GM12878 (cell line): ENCODE measurements around the gene MVB12B. TPM values are rescaled to one million over a fixed set of nuclear protein-coding genes. Genes with fewer than 3 reads are reported as not detected.

Source experiments
- ATAC-seq: fragments of 200-7000 bp; cut with Tn5 transposase; 3 replicates; pipeline ENCODE4 v1.9.1; 2020; ENCODE audit warnings: mild to moderate bottlenecking, moderate library complexity
- BruUV-seq: library from RNA; stranded (reverse); fragments of 400-500 nt; replicated peaks from 2 replicates; lab custom pipeline; 2021; lab: Mats Ljungman, UMichigan
- CTCF ChIA-PET: fragments of 300-600 bp; sonication (Branson Sonifier 250); formaldehyde crosslinking; extraction: SDS; loops from one replicate; lab custom pipeline; 2021; ENCODE audit warnings: inconsistent platforms; lab: Yijun Ruan, JAX
- POLR2A ChIA-PET: fragments of 350-600 bp; formaldehyde crosslinking; extraction: SDS; loops from one replicate; lab custom pipeline; 2021; ENCODE audit warnings: inconsistent platforms; lab: Charles Lee
- RAD21 ChIA-PET: fragments of 300-600 bp; sonication (Branson Sonifier 250); formaldehyde crosslinking; loops from one replicate; lab custom pipeline; 2023; ENCODE audit warnings: antibody characterized with exemption; ENCODE audit not compliant: unreplicated experiment; lab: Charles Lee
- SMC1A ChIA-PET: fragments of 300-600 bp; sonication (Branson Sonifier 250); formaldehyde crosslinking; loops from one replicate; lab custom pipeline; 2023; ENCODE audit not compliant: unreplicated experiment, uncharacterized antibody; lab: Charles Lee
- DNase-seq: peaks from one replicate; pipeline ENCODE4 v3.0.0-alpha.2; 2011; ENCODE audit warnings: low read depth, low spot score
- FAIRE-seq: peaks from 3 replicates; lab custom pipeline; 2011; peaks lifted over from hg19 to GRCh38; lab: Jason Lieb, UNC
- H2AFZ ChIP-seq: 2 replicates; pipeline ENCODE4 v1.6.0; 2011; ENCODE audit warnings: low read depth, low read length, control low read depth; ENCODE audit not compliant: control insufficient read depth
- H3K27ac ChIP-seq: 2 replicates; pipeline ENCODE4 v1.5.1; 2011; ENCODE audit warnings: control low read depth; ENCODE audit not compliant: control insufficient read depth, insufficient read depth
- H3K27me3 ChIP-seq, 2 experiments: replicated peaks in 1 of 2; 2 replicates each; pipeline versions ENCODE4 v1.6.0 to v1.6.1; 2011; ENCODE audit warnings: low read length in 1 of 2; ENCODE audit not compliant: control insufficient read depth in 2 of 2, insufficient read depth in 2 of 2
- H3K36me3 ChIP-seq, 2 experiments: 2 replicates each; pipeline ENCODE4 v1.5.1; 2011; ENCODE audit warnings: low read length in 1 of 2; ENCODE audit not compliant: control insufficient read depth in 2 of 2, insufficient read depth in 2 of 2
- H3K4me1 ChIP-seq: 2 replicates; pipeline ENCODE4 v1.6.1; 2011; ENCODE audit warnings: mild to moderate bottlenecking, low read length, moderate library complexity, mixed read lengths; ENCODE audit not compliant: control insufficient read depth, insufficient read depth
- H3K4me2 ChIP-seq: 2 replicates; pipeline ENCODE4 v1.6.0; 2011; ENCODE audit warnings: control low read depth; ENCODE audit not compliant: control insufficient read depth, insufficient read depth
- H3K4me3 ChIP-seq: fragments of 200-600 bp; sonication (generic); 2 replicates; pipeline ENCODE4 v1.5.1; 2016
- H3K79me2 ChIP-seq: 2 replicates; pipeline ENCODE4 v1.6.0; 2011; ENCODE audit warnings: low read length; ENCODE audit not compliant: control insufficient read depth, insufficient read depth
- H3K9ac ChIP-seq: 2 replicates; pipeline ENCODE4 v1.8.0; 2011; ENCODE audit warnings: low read length, control low read depth, mixed read lengths; ENCODE audit not compliant: control insufficient read depth, insufficient read depth
- H3K9me3 ChIP-seq: replicated peaks from 3 replicates; pipeline ENCODE4 v1.5.1; 2011; ENCODE audit warnings: mild to moderate bottlenecking, low read length; ENCODE audit not compliant: control insufficient read depth, insufficient read depth
- H4K20me1 ChIP-seq: 2 replicates; pipeline ENCODE4 v1.6.0; 2011; ENCODE audit not compliant: control insufficient read depth, insufficient read depth
- CBX3 ChIP-seq: fragments of 200-600 bp; sonication (generic); IDR thresholded peaks from 2 replicates; pipeline ENCODE4 v1.6.1; 2016; ENCODE audit warnings: low read depth, borderline replicate concordance
- CHD4 ChIP-seq: fragments of 200-600 bp; sonication (generic); IDR thresholded peaks from 2 replicates; pipeline ENCODE4 v1.6.1; 2016; ENCODE audit warnings: mild to moderate bottlenecking
- ESRRA ChIP-seq: IDR thresholded peaks from 2 replicates; pipeline ENCODE4 v1.6.1; 2012; ENCODE audit warnings: mild to moderate bottlenecking, low read length, improper control_type of control experiment
- JUNB ChIP-seq: IDR thresholded peaks from 2 replicates; pipeline ENCODE4 v1.6.1; 2016; ENCODE audit warnings: antibody characterized with exemption, mild to moderate bottlenecking
- KAT2A ChIP-seq: conservative IDR thresholded peaks from 2 replicates; pipeline ENCODE4 v1.6.1; 2011; ENCODE audit warnings: low read depth, low read length; ENCODE audit not compliant: control insufficient read depth
- MTA3 ChIP-seq: IDR thresholded peaks from 2 replicates; pipeline ENCODE4 v1.6.1; 2012; ENCODE audit warnings: low read length, inconsistent platforms, borderline replicate concordance
- MYC ChIP-seq: IDR thresholded peaks from 2 replicates; pipeline ENCODE4 v1.6.1; 2011; ENCODE audit warnings: mild to moderate bottlenecking, low read length, moderate library complexity, inconsistent platforms; ENCODE audit not compliant: insufficient read depth, insufficient replicate concordance, insufficient read length, severe bottlenecking
- NFYA ChIP-seq: IDR thresholded peaks from 2 replicates; pipeline ENCODE4 v1.6.1; 2011; ENCODE audit warnings: low read depth, mild to moderate bottlenecking, low read length, improper control_type of control experiment, borderline replicate concordance
- SIN3A ChIP-seq: IDR thresholded peaks from 2 replicates; pipeline ENCODE4 v1.6.1; 2012; ENCODE audit warnings: low read depth, low read length, improper control_type of control experiment
- ZBTB33 ChIP-seq: fragments of 450-650 bp; IDR thresholded peaks from 2 replicates; pipeline ENCODE4 v1.6.1; 2017; ENCODE audit warnings: mild to moderate bottlenecking
- ZNF207 ChIP-seq: fragments of 450-650 bp; IDR thresholded peaks from 2 replicates; pipeline ENCODE4 v1.6.1; 2014; ENCODE audit warnings: antibody characterized with exemption, mild to moderate bottlenecking, borderline replicate concordance
- WGBS: methylation state at CpG from one replicate; pipeline ENCODE4 v1.1.6; 2016; ENCODE audit warnings: low lambda C conversion rate; ENCODE audit not compliant: insufficient replicate concordance, insufficient coverage; ENCODE audit errors: missing lambda C conversion rate; 5-methylcytosine and 5-hydroxymethylcytosine counted together
- in situ Hi-C: fragments of 300-500 bp; cut with MboI; formaldehyde crosslinking; loops from 9 replicates; pipeline ENCODE4 v1.14.3; 2018; ENCODE audit warnings: mixed read lengths
- intact Hi-C: fragments of 100-400 bp; cut with micrococcal nuclease; formaldehyde crosslinking; loops from one replicate; pipeline ENCODE4 v1.14.2; 2022; ENCODE audit not compliant: unreplicated experiment
- polyA plus RNA-seq, 11 experiments: library from polyadenylated mRNA; depleted of rRNA in 4 of 11; unstranded in 6 of 11; stranded (reverse) in 5 of 11; fragments of >200 nt; fragmentation: Nextera tagmentation in 4 of 11; fragmentation: Illumina TruSeq in 1 of 11; extraction: Ambion mirVana in 4 of 11; extraction: Trizol in 1 of 11; gene quantifications; 1 replicate in 1 of 11; 2 replicates in 10 of 11; pipeline versions ENCODE4 v1.2.1 to v1.2.3, GENCODE V29; 2011 to 2016; ENCODE audit warnings: inconsistent platforms in 2 of 11, missing spikeins in 2 of 11, low read depth in 1 of 11
- total RNA-seq, 4 experiments: library from RNA; depleted of rRNA in 3 of 4; stranded (reverse); fragments of >200 nt in 3 of 4; fragmentation: Illumina TruSeq in 1 of 4; extraction: Trizol in 1 of 4; gene quantifications; 2 replicates each; pipeline versions ENCODE4 v1.2.1 to v1.2.3, GENCODE V29; 2013 to 2021
- TF ChIP-seq, protein P1 (sequence below): fragments of 450-650 bp; conservative IDR thresholded peaks from 2 replicates; pipeline ENCODE4 v1.6.1; 2017; ENCODE audit warnings: mild to moderate bottlenecking, moderate library complexity
- TF ChIP-seq, protein P2 (sequence below): fragments of 150-350 bp; IDR thresholded peaks from 2 replicates; pipeline ENCODE4 v1.6.1; 2014; ENCODE audit warnings: mild to moderate bottlenecking, low read depth, low read length

MVB12B gene
- total and polyA plus RNA-seq, 10 of the 15 experiments (the other 5 are each of a cell fraction or from before 2014, with no cell fraction given): 0.08 TPM; not detected in 9

DNA sequence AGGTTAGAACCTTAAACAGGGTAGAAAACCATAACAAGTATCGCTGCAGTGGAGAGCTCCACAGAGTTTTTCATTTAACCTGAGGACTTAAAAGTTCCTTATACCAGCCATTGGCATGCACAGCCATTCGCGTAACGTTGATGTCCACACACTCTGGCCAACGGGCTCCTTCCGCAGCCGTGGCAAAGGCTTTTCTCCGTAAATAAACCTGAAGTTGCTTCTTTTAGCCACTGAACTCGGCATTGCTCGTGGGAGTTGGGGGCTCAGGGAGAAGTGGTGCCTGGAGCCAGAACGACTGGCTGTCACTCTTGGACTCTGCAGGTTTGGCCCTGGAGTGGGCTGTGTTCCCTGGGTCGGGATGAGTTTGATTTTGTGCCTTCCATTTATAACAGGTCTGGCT is 161.2 kb downstream of the MVB12B start (continued):
- TF ChIP-seq, protein P1, sequence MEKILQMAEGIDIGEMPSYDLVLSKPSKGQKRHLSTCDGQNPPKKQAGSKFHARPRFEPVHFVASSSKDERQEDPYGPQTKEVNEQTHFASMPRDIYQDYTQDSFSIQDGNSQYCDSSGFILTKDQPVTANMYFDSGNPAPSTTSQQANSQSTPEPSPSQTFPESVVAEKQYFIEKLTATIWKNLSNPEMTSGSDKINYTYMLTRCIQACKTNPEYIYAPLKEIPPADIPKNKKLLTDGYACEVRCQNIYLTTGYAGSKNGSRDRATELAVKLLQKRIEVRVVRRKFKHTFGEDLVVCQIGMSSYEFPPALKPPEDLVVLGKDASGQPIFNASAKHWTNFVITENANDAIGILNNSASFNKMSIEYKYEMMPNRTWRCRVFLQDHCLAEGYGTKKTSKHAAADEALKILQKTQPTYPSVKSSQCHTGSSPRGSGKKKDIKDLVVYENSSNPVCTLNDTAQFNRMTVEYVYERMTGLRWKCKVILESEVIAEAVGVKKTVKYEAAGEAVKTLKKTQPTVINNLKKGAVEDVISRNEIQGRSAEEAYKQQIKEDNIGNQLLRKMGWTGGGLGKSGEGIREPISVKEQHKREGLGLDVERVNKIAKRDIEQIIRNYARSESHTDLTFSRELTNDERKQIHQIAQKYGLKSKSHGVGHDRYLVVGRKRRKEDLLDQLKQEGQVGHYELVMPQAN: no peak
- no peak for TF ChIP-seq CHD4
- TF ChIP-seq JUNB: no peak

DNA sequence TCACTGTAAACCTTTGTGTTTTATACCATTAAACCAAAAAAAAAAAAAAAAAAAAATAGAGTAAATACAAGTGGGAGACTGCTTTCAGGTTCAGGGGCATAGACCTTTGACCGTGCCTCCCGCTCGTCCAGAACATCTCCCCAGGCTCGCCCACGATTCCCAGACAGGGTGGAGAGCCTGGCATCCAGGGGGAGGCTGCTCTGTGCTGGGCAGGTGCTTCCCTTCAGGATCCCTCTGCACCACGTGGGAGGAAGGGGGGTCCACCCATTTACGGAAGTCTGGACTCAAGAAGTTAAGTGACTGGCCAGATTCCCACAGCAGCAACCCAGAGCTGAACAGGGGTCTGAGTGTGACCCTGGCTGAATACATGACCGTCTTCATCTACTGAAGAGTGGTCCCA is 161.7 kb downstream of the MVB12B start:
- WGBS: 33% methylated on average over 8 of the region's 8 CpGs
- Histone ChIP-seq H3K4me2 (no peak overlapping the region), H3K27me3 (peaks cover 0 to 2% of the 10 kb centered on the region in 2 experiments; a peak in 3 of 4 replicates), H3K9me3 (no peaks in the 10 kb centered on the region), H3K27ac (no peak overlapping the region), H3K79me2 (no peaks in the 10 kb centered on the region), H3K9ac (no peak overlapping the region), H2AFZ (no peak overlapping the region), H3K4me1 (no peaks in the 10 kb centered on the region), H3K36me3 (no peaks in the 10 kb centered on the region), H4K20me1 (no peaks in the 10 kb centered on the region), H3K4me3 (no peak overlapping the region)
- intact Hi-C loops: no loop called here
- ATAC-seq (no peak), FAIRE-seq (no peak), DNase-seq (no peak)
- TF ChIP-seq KAT2A (no peak), MTA3 (no peak), SIN3A (no peak), ESRRA (no peak), NFYA (no peak), ZBTB33 (no peak), MYC (no peak), ZNF207 (no peak), CBX3 (no peak)
- TF ChIP-seq, protein P2, sequence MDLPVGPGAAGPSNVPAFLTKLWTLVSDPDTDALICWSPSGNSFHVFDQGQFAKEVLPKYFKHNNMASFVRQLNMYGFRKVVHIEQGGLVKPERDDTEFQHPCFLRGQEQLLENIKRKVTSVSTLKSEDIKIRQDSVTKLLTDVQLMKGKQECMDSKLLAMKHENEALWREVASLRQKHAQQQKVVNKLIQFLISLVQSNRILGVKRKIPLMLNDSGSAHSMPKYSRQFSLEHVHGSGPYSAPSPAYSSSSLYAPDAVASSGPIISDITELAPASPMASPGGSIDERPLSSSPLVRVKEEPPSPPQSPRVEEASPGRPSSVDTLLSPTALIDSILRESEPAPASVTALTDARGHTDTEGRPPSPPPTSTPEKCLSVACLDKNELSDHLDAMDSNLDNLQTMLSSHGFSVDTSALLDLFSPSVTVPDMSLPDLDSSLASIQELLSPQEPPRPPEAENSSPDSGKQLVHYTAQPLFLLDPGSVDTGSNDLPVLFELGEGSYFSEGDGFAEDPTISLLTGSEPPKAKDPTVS: no peak
- in situ Hi-C loops: loop anchor here (10.0 kb wide), 1 partner anchor 344 kb away; no protein-coding TSS in a partner anchor
- ChIA-PET RAD21 (no interaction called here), CTCF (no interaction called here), POLR2A (no interaction called here), SMC1A (no interaction called here)
- no TSS peak for BruUV-seq
